Heart right ventricle (tissue), 16 donors: ENCODE measurements around the gene CD79B. TPM values are rescaled to one million over a fixed set of nuclear protein-coding genes. Genes with fewer than 3 reads are reported as not detected.

Experiments used
- ATAC-seq, 8 donors: fragments of 200-7000 bp; cut with Tn5 transposase; one replicate each; pipeline ENCODE4 v1.9.1; 2020; ENCODE audit warnings: mild to moderate bottlenecking in 8 of 8, moderate library complexity in 8 of 8, moderate number of reproducible peaks in 1 of 8
- DNase-seq, 2 donors: peaks; one replicate each; pipeline ENCODE4 v3.0.0-alpha.2; 2020
- H3K27ac ChIP-seq, 10 donors: fragments of 200-600 bp; sonication (generic) in 2 of 10; one replicate each; pipeline versions ENCODE4 v1.5.0 to v1.8.0; 2020 to 2022; ENCODE audit warnings: mild to moderate bottlenecking in 3 of 10
- H3K27me3 ChIP-seq, 7 donors: fragments of 200-600 bp; one replicate each; pipeline ENCODE4 v1.8.0; 2021 to 2022; ENCODE audit warnings: mild to moderate bottlenecking in 2 of 7
- H3K36me3 ChIP-seq, 9 donors: fragments of 200-600 bp; sonication (generic) in 1 of 9; one replicate each; pipeline versions ENCODE4 v1.5.0 to v1.8.0; 2020 to 2022; ENCODE audit warnings: mild to moderate bottlenecking in 2 of 9
- H3K4me1 ChIP-seq, 9 donors: fragments of 200-600 bp; sonication (generic) in 1 of 9; one replicate each; pipeline versions ENCODE4 v1.5.0 to v1.8.0; 2020 to 2022; ENCODE audit warnings: mild to moderate bottlenecking in 4 of 9
- H3K4me3 ChIP-seq, 10 donors: fragments of 200-600 bp; sonication (generic) in 2 of 10; one replicate each; pipeline versions ENCODE4 v1.5.0 to v1.8.0; 2020 to 2022; ENCODE audit warnings: mild to moderate bottlenecking in 7 of 10, moderate library complexity in 2 of 10
- H3K9me3 ChIP-seq, 11 donors: fragments of 200-600 bp in 10 of 11; sonication (generic) in 2 of 11; one replicate each; pipeline versions ENCODE4 v1.5.0 to v1.8.0; 2013 to 2022; ENCODE audit warnings: mild to moderate bottlenecking in 2 of 11, control low read depth in 1 of 11, moderate library complexity in 1 of 11
- WGBS, 2 donors: extraction: QIAGEN DNeasy Blood & Tissue Kit; methylation state at CpG; one replicate each; pipeline ENCODE4 v1.1.7; 2013; ENCODE audit warnings: inconsistent platforms in 1 of 2; 5-methylcytosine and 5-hydroxymethylcytosine counted together
- intact Hi-C, 10 donors: fragments of 100-400 bp; cut with DNase I; formaldehyde crosslinking; loops; one replicate each; pipeline versions ENCODE4 v1.11.1 to v1.14.2; 2022
- polyA plus RNA-seq, 2 donors: library from polyadenylated mRNA; stranded (reverse); fragments of 200-250 nt; gene quantifications; one replicate each; pipeline ENCODE4 v1.2.3, GENCODE V29; 2013
- total RNA-seq, 10 donors: library from RNA; stranded (reverse); fragmentation: NEBNext Ultra II Directional in 3 of 10; extraction: Animal tissue kit (Norgen Biotek cat#: 25700) in 3 of 10; gene quantifications; one replicate each; pipeline versions ENCODE4 v1.2.1 to v1.2.4, GENCODE V29; 2021 to 2023
- TF ChIP-seq, protein P1 (sequence below), 9 donors: fragments of 200-600 bp; sonication (generic) in 2 of 9; IDR thresholded peaks; one replicate each; pipeline versions ENCODE4 v1.5.0 to v1.8.0; 2021 to 2022; ENCODE audit warnings: antibody characterized with exemption in 9 of 9, mild to moderate bottlenecking in 5 of 9, moderate library complexity in 1 of 9
- donor health status: Arrhythmogenic right ventricular cardiomyopathy.
- donor health status: ischemic (EF 13 %, LVEDD 7.1; RV severe dilation, severe dysfunction).
- donor health status: healthy with polysubstance abuse.
- donor health status: DM: no; HTN: yes; CAD: no.
- donor health status: DM: no; HTN: no; CAD: no.
- donor health status: ischemic (EF 25% LVEDD 6.9; RV normal size, moderate dysfunction).
- donor health status: ischemic (EF 25% LVEDD 5.7; RV mildly dilated, moderate dysfunction).
- donor health status: healthy.
- donor health status: DM: yes; HTN: yes; CAD: no.
- donor health status: Ischemic cardiomyopathy.
- donor health status: ischemic (EF 35%, LVEDD 5.7; RV mildly dilated, moderate dysfunction).
- donor health status: nonischemic (EF 11% LVEDD 7.7; RV severe dilation, severe dysfunction).
- donor health status: DM: yes; HTN: yes; CAD: no.
- donor health status: PGD.
- donor health status: ischemic (EF 29% LVEDD 5.4; RV normal size, mild dysfunction).
- donor health status: nonischemic (EF 23%, LVEDD 6.1; RV moderate dilation, normal function).

CD79B gene
- total and polyA plus RNA-seq, 12 donors: 2.2 to 11.6 (median 3.9) TPM

DNA sequence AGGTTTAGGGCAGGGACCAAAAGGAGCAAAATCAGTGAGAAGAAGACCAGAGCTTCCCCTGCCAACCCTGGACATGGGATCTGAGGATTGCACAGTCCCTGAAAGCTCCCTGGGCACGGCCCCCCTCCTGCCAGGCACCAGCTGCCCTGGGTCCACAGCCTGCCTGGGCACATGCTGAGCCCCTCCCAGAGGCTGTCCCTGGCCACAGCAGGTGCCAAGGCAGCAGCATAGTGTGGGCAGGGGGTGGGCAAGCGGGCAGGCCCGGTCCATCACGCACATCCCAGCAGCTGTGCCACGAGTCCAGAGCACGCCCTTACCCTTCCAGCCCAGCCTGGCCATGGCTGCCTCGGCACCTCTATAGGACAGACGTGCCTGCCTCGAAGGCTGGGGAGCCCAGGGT is 27.9 kb upstream of the CD79B start:
- 77 to 84% methylated on average over 9 of the region's 9 CpGs for WGBS, 2 donors
- Histone ChIP-seq H3K27me3 (no peaks in the 10 kb centered on the region), H3K36me3 (no peaks in the 10 kb centered on the region), H3K27ac (peak overlapping the region in 7 of 10 donors; percentile 2 to 67 (median 47)), H3K4me1 (peaks cover 7 to 51% (median 37%) of the 10 kb centered on the region in 9 donors), H3K9me3 (no peaks in the 10 kb centered on the region), H3K4me3 (no peak overlapping the region)
- intact Hi-C loops: no loop called here
- TF ChIP-seq, protein P1, sequence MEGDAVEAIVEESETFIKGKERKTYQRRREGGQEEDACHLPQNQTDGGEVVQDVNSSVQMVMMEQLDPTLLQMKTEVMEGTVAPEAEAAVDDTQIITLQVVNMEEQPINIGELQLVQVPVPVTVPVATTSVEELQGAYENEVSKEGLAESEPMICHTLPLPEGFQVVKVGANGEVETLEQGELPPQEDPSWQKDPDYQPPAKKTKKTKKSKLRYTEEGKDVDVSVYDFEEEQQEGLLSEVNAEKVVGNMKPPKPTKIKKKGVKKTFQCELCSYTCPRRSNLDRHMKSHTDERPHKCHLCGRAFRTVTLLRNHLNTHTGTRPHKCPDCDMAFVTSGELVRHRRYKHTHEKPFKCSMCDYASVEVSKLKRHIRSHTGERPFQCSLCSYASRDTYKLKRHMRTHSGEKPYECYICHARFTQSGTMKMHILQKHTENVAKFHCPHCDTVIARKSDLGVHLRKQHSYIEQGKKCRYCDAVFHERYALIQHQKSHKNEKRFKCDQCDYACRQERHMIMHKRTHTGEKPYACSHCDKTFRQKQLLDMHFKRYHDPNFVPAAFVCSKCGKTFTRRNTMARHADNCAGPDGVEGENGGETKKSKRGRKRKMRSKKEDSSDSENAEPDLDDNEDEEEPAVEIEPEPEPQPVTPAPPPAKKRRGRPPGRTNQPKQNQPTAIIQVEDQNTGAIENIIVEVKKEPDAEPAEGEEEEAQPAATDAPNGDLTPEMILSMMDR (IDR thresholded peaks at IDR 0.05): no peak
- DNase-seq: no peak
- ATAC-seq: no peak

DNA sequence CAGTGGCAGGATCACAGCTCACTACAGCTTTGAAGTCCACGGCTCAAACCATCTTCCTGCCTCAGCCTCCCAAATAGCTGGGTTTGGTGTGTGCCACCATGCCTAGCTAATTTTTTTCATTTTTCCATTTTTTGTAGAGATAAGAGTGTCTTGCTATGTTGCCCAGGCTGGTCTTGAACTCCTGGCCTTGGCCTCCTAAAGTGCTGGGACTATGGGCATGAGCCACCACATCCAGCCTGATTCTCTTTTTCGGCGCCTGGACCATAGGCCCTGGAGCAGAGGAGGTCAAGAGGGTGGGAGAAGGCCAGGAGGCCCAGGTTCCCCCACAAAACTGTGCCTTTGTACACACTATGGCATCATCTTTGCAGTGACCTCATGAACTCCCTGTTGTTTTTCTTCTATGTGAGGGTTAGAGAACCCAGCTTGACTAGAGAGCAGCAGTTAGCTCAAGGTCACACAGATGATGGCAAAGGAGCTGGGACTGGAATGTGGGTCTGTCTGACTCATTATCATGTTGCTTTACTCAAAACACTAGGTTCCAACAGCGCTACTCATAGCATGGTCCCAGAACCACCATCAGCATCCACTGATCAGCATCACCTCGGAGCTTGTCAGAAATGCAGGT is 24.3 kb upstream of the CD79B start:
- Histone ChIP-seq H3K27ac (no peak overlapping the region), H3K27me3 (no peaks in the 10 kb centered on the region), H3K9me3 (no peaks in the 10 kb centered on the region), H3K4me1 (peaks cover 0 to 34% (median 17%) of the 10 kb centered on the region in 9 donors), H3K4me3 (no peak overlapping the region), H3K36me3 (no peaks in the 10 kb centered on the region)
- intact Hi-C loops: no loop called here
- DNase-seq: no peak
- ATAC-seq: no peak
- TF ChIP-seq, protein P1 (IDR thresholded peaks at IDR 0.05): no peak
- whole genome bisulfite sequencing, 2 donors: 98% methylated on average over 5 of the region's 5 CpGs

DNA sequence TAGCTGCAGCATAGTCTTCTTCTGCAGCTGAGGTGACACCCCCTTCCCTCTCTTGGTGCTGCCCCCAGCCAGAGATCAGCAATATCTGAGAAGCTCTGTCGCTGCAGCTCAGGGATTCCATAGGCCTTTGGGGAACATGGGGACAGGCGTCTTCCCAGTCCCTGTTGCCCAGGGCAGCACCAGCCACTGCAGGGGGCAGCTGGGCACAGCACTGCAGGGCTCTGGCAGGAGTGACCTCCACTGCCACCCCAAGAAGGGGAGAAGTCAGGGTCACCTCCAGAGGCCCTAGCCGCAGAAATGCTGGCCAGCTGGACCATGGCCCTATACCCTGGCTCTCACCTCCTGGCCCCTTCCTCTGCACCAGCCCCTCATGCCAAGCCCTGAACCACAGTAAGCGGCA is 23.7 kb upstream of the CD79B start:
- Histone ChIP-seq H3K27me3 (no peaks in the 10 kb centered on the region), H3K27ac (no peak overlapping the region), H3K36me3 (no peaks in the 10 kb centered on the region), H3K4me1 (peaks cover 0 to 28% (median 13%) of the 10 kb centered on the region in 9 donors), H3K9me3 (no peaks in the 10 kb centered on the region), H3K4me3 (no peak overlapping the region)
- DNase-seq (no peak), ATAC-seq (no peak)
- TF ChIP-seq, protein P1 (IDR thresholded peaks at IDR 0.05): no peak
- intact Hi-C loops: no loop called here
- WGBS, 2 donors: 90 to 93% methylated on average over 4 of the region's 4 CpGs

DNA sequence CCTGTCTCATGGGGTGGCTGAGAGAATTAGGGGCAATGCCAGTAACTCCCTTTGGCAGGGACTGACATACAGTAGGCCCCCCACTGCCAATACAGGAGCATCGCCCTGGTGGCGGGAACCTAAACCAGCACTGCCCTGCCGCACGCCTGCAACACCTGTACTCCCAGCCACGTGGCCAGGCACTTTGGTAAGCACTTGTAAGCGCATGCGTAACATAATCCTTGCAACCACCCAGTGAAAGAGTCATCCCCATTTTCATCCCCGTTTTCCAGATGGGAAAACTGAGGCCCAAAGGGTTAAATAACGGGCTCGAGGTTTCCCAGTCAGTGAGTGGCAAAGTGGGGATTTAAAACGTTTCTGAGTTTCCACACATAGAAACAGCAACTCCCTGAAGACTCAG is 23.1 kb upstream of the CD79B start:
- Histone ChIP-seq H3K27me3 (no peaks in the 10 kb centered on the region), H3K9me3 (no peaks in the 10 kb centered on the region), H3K4me3 (no peak overlapping the region), H3K27ac (no peak overlapping the region), H3K4me1 (peaks cover 0 to 28% (median 14%) of the 10 kb centered on the region in 9 donors), H3K36me3 (no peaks in the 10 kb centered on the region)
- 85 to 88% methylated on average over 11 of the region's 11 CpGs for WGBS, 2 donors
- intact Hi-C loops: no loop called here
- TF ChIP-seq, protein P1 (IDR thresholded peaks at IDR 0.05): no peak
- DNase-seq (no peak), ATAC-seq (no peak)
